HG02938 (cell line): ENCODE data around the gene SYTL2.
"Not testable (repeated sequence)": the region's sequence is repeated elsewhere in the genome, so short reads cannot be mapped to it uniquely, and the experiment has no call there.

Source experiments
- ATAC-seq: cut with Tn5 transposase; IDR thresholded peaks from one replicate; pipeline ENCODE4 v1.9.1; 2021; ENCODE audit warnings: mild to moderate bottlenecking, moderate library complexity; ENCODE audit not compliant: unreplicated experiment

Gene SYTL2, protein sequence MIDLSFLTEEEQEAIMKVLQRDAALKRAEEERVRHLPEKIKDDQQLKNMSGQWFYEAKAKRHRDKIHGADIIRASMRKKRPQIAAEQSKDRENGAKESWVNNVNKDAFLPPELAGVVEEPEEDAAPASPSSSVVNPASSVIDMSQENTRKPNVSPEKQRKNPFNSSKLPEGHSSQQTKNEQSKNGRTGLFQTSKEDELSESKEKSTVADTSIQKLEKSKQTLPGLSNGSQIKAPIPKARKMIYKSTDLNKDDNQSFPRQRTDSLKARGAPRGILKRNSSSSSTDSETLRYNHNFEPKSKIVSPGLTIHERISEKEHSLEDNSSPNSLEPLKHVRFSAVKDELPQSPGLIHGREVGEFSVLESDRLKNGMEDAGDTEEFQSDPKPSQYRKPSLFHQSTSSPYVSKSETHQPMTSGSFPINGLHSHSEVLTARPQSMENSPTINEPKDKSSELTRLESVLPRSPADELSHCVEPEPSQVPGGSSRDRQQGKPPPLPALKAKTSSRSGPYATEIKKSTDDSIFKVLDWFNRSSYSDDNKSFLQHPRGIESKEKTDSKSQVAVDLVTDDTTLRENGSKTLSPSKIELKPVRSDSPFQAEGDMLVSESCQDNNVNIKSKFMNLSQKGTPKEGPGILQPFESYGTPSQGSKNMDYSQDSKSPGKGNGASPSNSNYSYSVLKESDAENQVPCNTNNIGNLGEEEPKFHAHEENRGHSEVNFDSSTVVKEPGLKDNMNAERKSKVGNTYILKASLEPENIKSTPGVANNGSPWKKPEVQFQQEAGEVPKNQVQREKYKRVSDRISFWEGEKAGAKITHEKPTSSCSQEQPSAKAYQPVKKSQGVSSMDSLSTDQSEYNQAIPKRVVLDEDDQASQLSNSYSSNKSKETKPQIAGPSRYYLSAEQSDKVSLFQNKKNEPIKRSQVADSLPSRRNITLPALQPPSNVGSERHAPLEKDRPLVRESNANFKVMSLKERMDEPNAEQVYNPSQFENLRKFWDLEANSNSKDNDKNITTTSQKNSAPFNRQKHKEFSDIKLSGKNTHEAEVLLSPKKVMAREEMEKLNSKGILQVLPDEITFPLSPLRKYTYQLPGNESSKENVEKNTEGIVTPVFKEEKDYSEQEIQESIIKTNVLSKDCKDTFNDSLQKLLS (N-terminal part only)

DNA sequence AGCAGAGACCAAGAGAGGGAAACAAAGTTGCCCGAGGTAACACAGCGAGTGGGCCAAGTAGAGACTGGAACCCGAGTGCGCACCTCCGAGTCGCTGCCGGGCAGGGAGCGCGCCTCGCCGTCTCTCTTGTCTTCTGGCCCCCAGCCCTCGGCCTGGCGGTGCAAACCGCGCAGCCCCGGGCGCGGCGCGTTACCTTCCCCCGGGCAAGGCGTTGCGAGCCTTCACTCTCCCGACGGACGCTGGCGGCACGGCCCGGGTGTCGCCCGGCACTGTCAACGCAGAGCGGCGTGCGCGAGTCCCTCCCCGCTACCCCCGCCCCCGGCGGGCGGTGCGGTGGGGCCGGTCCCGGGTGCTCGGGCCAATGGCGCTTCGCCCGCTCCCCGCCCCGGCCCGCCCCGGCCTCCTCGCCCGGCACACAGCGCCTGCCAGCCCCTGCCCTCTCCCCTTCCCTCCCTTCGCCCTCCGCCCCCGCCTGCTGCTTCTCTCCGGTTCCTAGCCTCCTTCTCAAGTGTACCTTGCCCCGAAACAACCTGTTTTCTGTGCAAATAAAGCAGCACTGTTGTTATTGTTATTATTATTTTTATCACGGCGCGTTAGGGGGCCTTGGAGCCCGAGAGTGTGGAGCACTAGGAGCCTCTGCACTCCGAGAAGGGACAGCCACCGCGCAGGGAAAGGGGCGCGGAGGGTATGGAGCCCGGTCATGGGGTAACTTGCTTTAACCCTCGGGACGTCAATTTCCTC lies at the start of gene SYTL2:
TSS of gene SYTL2 (minus strand) at position 271 of the 741 bp plus-strand sequence. CDS start 53,416 bp downstream, outside the sequence.
- peak; percentile 65 for ATAC-seq

DNA sequence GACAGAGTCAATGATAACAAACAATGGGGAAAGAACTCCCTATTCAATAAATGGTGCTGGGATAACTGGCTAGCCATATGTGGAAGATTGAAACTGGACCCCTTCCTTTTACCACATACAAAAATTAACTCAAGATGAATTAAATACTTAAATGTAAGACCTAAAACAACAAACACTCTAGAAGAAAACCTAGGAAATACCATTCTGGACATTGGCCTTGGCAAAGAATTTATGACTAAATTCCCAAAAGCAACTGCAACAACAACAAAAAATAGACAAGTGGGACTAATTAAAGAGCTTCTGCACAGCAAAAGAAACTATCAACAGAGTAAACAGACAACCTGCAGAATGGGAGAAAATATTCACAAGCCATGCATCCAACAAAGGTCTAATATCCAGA lies 48.6 kb upstream of the SYTL2 start:
- not testable (repeated sequence) for ATAC-seq

DNA sequence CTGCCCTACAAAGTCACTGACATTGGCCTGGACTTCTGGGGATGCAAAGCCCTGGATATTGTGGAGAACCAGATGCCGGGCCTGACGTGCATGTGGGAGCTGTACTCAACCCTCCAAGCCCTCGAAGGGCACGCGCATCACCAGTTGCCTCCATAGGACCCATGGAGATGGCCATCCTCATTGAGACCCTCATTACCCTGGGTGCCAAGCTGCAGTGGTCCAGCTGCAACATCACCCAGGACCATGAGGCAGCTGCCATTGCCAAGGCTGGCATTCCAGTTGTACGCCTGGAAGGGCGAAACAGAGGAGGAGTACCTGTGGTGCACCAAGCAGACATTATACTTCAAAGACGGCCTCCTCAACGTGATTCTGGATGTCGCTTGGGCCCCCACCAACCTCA lies 46.2 kb upstream of the SYTL2 start:
- ATAC-seq: no peak

DNA sequence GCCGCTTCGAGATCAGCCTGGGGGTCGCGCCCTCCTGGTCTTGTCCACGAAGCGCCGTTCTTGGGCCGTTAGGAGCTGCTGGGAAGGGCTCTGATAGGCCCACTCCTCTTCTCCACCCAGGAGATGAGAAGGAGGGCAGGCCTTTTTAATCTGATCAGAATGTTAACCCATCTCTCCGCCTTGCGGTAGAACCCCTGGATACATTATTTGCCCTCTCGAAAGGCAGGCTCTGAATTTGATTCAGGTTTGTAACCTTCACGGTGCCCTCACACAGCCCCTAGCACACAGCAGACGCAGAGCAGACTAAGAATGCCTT lies 44.4 kb upstream of the SYTL2 start, which contains the start of gene CCDC83:
TSS of gene CCDC83 (plus strand) at position 43 of the 316 bp plus-strand sequence. CDS start 9,741 bp downstream, outside the sequence.
- no peak for ATAC-seq

DNA sequence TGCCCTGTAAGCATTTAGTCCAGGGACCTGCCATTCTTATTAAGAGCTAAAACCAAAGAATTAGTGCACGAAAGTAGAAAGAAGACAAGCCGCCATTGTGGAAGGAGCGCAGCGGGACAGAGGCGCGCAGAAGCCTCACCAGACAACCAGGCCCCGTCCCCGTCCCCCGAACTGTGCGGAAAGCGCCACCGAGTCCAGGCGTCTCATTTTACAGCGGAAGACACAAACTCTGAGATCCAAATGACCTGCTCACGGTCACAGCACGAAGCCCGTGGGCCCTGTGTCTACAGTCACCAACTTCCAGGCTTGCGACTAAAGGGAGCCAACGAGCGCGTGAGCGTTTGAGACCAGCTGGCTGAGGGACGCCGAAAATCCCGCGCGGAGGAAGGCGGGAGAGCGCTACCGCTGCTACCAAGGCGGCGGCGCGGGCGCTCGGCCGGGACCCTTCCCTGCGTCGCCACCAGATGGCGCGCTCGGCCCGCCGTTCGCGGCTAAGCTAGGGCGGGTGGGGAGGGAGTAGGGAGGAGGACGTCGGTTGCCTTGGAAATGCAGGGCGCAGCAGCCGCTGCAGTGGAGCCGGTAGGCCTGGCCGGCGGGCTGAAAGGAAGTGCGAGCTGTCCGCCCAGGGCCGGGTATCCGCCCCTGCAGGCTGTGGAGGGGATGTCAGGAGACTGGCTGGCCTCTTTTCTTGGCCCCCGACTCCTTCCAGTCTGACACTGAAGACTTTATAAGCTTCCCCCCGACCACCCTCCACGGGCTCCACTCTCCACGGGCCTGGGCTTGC lies 43.8 kb upstream of the SYTL2 start:
- peak; percentile 99 for ATAC-seq

DNA sequence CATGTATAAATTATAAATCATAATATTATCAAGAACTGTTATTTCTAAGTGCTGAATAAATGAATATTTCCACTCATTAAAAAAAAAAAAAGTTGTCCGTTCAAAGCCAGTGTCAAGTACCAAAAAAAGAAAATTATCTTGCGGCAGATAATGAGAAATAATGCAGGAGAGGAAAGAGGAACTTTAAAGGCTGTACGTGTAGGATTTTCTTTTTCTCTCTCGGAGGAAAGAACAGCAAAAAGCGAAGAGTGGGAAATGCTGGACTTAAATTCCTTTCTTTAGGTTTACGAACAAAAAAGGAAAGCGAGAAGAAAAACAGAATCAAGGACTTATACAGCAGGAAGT lies 43.2 kb upstream of the SYTL2 start:
- no peak for ATAC-seq

DNA sequence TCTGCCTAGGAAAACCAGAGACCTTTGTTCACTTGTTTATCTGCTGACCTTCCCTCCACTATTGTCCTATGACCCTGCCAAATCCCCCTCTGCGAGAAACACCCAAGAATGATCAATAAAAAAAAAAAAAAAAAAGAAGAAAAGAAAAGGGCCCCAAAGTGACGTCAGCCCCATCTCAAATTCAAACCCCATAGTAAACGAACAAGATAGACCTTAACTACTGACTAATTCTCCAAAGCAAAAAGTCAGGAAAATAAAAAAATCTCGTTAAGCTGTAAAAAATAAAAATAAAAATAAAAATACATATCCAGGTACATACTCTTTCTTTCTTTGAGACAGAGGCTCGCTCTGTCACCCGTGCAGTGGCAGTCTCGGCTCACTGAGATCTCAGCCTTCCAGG lies 42.6 kb upstream of the SYTL2 start:
- not testable (repeated sequence) for ATAC-seq

DNA sequence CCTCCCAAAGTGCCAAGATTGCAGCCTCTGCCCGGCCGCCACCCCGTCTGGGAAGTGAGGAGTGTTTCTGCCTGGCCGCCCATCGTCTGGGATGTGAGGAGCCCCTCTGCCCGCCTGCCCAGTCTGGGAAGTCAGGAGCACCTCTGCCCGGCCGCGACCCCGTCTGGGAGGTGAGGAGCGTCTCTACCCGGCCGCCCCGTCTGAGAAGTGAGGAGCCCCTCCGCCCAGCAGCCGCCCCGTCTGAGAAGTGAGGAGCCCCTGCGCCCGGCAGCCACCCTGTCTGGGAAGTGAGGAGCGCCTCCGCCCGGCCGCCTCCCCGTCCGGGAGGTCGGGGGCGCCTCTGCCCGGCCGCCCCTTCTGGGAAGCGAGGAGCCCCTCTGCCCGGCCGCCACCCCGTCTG lies 41.8 kb upstream of the SYTL2 start:
- not testable (repeated sequence) for ATAC-seq

DNA sequence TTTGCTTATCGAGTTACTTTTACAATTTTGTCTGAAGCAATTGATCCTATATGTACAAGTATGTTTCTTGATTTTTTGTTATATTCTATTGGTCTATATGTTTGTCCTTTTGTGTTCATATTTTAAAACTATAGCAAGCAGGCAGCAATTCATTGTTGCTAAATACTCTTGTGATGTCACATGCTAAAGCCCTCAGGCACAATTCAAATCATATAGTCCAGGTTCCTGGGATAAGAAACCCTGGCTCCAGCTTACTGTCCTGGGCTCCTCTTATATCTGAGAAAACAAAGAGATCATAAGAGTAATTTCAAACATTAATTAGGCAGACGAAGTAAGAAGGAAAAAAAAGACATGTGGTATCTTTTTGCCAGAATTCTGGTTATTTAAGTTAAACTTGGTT lies 37.6 kb upstream of the SYTL2 start:
- no peak for ATAC-seq

DNA sequence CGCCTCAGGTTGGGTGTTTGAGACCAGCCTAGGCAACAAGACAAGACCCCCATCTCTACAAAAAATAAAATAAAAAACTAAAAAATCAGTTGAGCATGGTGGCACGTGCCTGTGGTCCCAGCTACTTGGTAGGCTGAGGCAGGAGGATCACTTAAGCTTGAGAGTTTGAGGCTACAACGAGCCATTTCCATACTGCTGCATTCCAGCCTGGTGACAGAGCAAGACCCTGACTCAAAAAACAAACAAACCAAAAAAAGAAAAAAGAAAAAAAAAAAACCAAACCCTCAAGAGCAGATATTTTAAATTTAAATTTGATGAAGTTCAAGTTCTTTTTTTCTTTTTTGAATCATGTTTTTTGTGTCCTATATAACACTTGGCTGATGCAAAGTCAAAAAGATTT lies 37.1 kb upstream of the SYTL2 start:
- ATAC-seq: no peak

DNA sequence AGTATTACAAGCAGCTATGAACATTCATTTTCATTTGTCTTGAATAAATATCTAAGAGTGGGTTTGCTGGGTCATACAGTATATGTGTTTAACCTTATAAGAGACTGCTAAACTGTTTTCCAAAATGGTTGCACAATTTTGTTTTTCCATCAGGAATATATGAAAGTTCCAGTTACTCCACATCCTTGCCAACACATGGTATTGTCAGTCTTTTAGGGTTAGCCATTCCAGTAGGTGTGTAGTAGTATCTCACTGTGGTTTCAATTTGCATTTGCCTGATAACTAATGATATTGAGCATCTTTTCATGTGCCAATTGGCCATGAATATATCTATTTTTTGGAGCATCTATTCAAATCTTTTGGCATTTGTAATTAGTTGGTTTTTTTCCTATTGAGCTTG lies 36.5 kb upstream of the SYTL2 start:
- ATAC-seq: no peak

DNA sequence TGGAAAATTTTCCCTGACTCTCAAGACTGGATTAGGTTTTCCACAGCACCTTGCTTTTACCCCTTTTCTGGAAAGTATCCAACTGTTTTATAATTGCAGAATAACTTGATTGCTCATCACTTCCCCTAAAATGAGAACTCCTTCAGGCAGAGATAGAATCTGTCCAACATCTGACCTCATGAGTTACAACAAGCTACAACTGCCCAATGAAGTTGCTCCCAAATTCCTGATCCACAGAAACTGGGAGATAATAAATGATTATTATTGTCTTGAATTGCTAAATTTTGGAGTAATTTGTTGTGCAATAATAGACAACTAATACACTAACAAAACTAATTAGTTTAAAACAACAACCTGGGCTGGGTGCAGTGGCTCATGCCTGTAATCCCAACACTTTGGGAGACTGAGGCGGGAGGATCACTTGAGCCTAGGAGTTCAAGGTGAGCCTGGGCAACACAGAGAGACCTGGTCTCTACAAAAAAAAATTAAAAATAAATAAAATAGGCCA lies 34.2 kb upstream of the SYTL2 start:
- no peak for ATAC-seq

DNA sequence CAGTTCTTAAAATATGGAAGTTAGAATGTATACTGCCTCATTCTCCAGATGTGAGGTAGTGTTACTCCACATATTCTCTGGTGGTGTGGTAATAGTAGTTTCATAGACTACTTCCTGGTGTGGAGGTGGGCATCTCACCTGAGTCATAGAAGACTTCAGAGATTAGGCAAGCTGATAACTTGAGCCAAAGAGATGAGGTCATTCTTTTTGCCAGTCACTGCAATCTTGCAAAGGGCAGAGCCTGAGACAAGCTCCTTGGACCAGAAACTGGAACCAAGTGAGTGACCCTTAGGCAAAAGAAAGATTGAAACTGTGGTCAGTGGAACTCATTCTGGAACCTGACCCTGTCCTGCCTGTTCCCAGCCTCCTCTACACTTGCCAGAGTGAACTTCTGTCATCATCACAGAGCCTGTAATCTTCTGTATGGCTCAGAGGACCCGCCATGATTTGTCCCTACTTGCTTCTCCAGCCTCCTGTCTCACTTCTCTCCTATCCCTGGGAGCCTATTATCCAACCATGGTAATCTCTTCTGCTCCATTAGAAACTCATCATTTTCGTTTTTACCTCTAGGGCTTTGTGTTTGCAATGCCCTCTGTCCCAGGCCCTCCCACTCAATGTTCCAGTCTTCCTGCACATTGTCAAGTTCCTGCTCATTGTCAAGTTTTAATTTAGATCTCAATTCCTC lies 33.6 kb upstream of the SYTL2 start:
- ATAC-seq: peak; percentile 58

DNA sequence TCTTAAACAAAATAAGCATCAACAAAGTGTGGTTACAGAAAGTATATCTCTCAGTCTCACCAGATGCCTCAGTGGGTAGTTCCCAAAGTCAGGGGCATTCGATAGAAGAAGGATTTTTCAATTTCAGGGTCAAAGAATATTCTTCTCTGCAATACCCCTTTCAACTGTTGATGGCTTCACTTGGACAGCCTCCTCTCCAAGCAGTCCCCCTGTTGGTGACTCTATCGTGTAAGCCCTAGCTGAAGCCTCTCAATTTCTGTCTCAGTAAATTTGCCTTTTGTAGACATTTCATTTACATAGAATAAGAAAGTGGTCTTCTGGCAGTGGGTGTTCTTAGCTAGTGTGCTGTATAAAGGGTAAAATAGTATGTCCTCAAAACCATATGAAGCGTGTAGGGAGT lies 33.0 kb upstream of the SYTL2 start:
- ATAC-seq: no peak

DNA sequence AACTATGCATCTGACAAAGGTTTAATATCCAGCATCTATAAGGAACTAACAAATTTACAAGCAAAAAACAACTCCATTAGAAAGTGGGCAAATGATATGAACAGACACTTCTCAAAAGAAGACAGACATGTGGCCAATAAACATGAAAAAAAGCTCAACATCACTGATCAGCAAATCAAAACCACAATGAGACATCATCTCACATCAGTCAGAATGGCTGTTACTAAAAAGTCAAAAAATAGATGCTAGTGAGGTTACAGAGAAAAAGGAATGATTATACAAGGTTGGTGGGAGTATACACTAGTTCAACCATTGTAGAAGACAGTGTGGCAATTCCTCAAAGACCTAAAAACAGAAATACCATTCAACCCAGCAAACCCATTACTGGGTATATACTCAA lies 30.0 kb upstream of the SYTL2 start:
- not testable (repeated sequence) for ATAC-seq

DNA sequence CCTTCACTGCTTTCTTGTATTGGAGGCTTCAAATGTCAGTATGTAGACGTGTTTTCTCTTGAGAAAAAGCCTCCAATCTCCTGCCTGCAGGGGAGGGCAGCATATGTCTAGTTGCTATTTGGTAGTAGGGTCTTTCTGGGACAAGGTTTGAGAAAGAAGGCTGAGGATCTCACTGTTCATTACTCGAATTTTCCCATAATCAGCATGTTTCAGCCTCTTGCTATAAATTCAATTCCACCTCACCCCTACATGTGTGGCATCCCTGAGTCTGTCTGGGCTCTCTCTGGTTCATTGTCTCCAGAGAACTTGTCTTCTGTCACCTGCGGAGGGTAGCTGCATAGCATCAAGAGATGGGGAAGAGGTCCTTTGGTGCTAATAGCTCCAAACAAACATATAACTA lies 24.8 kb upstream of the SYTL2 start:
- ATAC-seq: no peak

DNA sequence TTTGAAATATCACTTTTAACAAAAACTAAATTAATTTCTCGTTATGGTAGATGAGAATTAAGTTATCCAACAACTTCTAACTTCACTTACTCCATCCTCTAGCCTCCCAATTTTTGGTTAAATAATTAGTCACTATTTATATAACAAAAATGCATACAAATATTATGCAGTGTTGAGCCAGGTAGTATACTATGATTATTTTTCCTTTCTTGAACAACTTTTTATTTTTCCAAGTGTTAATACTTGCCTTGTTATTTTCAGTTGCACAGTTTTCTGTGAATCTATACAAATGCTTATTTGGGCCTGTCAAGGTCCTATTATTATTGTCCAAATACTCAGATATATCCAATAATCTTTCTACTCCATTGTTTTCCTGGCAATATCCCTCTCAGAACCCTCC lies 24.3 kb upstream of the SYTL2 start:
- no peak for ATAC-seq

DNA sequence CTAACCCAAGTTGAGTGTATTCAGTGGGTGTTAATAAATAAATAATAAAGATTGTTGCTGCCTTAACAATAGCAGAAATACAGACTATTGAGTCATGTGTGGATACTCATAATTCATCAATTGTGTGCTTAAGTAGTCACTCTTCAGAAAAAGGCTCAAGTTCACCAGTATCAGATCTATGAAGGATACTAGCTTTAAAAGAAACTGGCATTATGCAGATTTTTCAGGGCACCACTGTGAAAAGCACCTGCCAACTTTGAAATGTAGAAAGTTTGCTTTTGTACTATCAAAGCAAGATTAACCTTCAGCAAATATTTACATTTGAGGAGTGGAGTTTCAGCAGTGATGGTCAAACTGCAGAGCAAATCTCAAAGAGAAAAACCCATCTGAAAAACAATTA lies 20.1 kb upstream of the SYTL2 start:
- ATAC-seq: no peak

DNA sequence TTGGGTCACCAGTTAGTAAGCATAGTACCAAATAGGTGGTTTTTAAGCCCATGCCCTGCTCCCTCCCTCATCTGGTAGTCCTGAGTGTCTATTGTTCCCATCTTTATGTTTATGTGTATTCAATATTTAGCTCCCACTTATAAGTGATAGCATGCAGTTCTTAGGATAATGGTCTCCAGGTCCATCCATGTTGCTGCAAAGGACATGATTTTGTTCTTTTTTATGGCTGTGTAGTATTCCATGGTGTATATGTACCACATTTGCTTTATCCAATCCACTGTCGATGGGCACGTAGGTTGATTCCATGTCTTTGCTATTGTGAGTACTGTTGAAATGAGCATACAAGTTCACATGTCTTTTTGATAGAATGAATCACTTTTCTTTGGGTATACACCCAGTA lies 18.2 kb upstream of the SYTL2 start:
- no peak for ATAC-seq
